ENCODE data around the gene ILF3. TPM values are rescaled to one million over a fixed set of nuclear protein-coding genes. Genes with fewer than 3 reads are reported as not detected.
A peak's percentile ranks its signal among the peaks of the same experiment; 100 is the strongest.

Gene ILF3
- total and polyA plus RNA-seq, 2 of the 13 experiments (the other 11 are each of a cell fraction or from before 2014, with no cell fraction given) = 120 to 173 TPM

- ChIA-PET CTCF (ENCODE audit: low intra/inter-chr PET ratio, low total read pairs) (no interaction called here), POLR2A (no interaction called here)
- peak; percentile 73 for TF ChIP-seq ZBTB33 (CRISPR knock-in tag; IDR thresholded peaks at IDR 0.05)
- TF ChIP-seq ATF5 (CRISPR knock-in tag; IDR thresholded peaks at IDR 0.05; ENCODE audit: low read depth) = no peak
- TF ChIP-seq AGO2 (optimal IDR thresholded peaks at IDR 0.05; ENCODE audit: low read depth, low read length) = peak; percentile 85
- ATAC-seq = no peak
- in situ Hi-C loops (cut with HindIII; ENCODE audit: extremely low pct_ligation_motif_present, low pct_unique_long_range_greater_than_20kb) (no loop called here), intact Hi-C loops (cut with micrococcal nuclease; ENCODE audit: unreplicated experiment) (no loop called here)
- H3K79me2 ChIP-seq (ENCODE audit: insufficient read depth, low read length) = no peaks in the 10 kb centered on the region
- H2AFZ ChIP-seq (ENCODE audit: low read length) = no peak overlapping the region
- H3K36me3 ChIP-seq (replicated peaks in 1 of 2; ENCODE audit: control insufficient read depth in 1 of 2, insufficient read depth in 2 of 2, low read length in 2 of 2) = peaks cover 52 to 94% of the 10 kb centered on the region in 2 experiments
- H3K4me1 ChIP-seq (ENCODE audit: insufficient read depth, low read length) = no peaks in the 10 kb centered on the region
- H3K9ac ChIP-seq (ENCODE audit: insufficient read depth, low read depth, low read length) = no peak overlapping the region
- no peaks in the 10 kb centered on the region for H3K9me3 ChIP-seq (ENCODE audit: low read length)
- H3K4me2 ChIP-seq (ENCODE audit: low read depth, low read length) = no peak overlapping the region
- peaks cover 16% of the 10 kb centered on the region; the same call in 1 of the 2 replicates for H4K20me1 ChIP-seq (ENCODE audit: insufficient read depth, low read length)
- DNase-seq (ENCODE audit: low spot score) = no peak
- 95% methylated on average over 21 of the region's 31 CpGs for WGBS (ENCODE audit: low lambda C conversion rate)
- BruUV-seq (replicated peaks) = no TSS peak
- no peak overlapping the region for H3K4me3 ChIP-seq (replicated peaks in 1 of 3; ENCODE audit: insufficient read depth in 1 of 3, low read depth in 2 of 3, low read length in 3 of 3)
- no peaks in the 10 kb centered on the region for H3K27me3 ChIP-seq (ENCODE audit: control insufficient read depth in 1 of 2, insufficient read depth in 2 of 2, low read length in 2 of 2)
- H3K27ac ChIP-seq (ENCODE audit: extremely low read length, insufficient read depth, low read length) = no peak overlapping the region
- FAIRE-seq = no peak
Observed at GRCh38 chr19:10686661-10687517, 32.7 kb downstream of the ILF3 start.

Data from HepG2 (cell line).